HG03039 (cell line): Measurements from ENCODE around the gene DGCR6L.
"Not testable (repeated sequence)": the region's sequence is repeated elsewhere in the genome, so short reads cannot be mapped to it uniquely, and the experiment has no call there.

Experiments used
- ATAC-seq: cut with Tn5 transposase; IDR thresholded peaks from one replicate; pipeline ENCODE4 v1.9.1; 2021; ENCODE audit warnings: mild to moderate bottlenecking, moderate library complexity; ENCODE audit not compliant: unreplicated experiment

The DGCR6L gene

DNA sequence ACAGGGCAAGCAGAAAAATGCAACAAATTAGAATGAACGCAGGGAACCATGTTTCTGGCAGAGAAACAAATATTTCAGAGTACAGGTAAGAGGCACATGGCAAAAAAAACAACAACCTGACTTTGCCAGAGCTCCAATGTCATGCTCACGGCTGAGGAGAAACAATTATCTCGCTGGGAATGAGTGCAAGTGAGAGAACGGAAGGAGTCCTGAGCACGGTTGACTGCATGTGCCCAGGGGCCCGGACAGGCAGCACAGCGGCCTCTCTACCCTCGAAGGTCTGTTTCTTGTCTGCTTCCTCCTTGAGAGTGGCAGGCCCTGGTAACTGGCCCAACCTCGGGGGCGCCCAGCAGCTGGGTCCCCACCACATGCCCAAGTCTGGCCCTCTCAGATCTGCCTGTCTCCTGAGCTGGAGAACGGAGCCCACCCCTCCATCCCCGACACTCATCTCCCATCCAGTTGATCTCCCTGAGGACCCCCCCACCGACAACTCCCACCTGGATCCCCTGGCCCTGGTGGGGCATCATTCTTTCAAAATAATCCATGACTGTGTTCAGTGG, 27.1 kb downstream of the DGCR6L start:
- ATAC-seq, result no peak

DNA sequence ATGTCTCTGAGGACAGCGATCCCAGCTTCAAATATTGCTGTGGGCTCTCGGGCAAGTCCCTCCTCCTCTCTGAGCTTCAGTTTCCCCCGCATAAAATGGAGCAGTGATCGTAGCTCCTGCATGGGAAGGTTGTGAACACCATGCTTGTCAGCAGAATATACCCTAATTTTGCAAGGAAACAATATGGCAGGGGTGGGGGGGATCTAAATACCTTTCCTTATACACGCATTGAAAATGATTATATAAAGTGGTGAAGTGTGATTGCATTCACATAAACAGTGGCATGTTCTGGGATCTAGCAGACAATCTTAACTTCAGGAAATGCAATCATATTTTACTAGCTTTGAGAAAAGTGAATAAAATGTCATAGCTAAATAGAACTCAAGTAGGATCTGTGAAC, 27.8 kb downstream of the DGCR6L start:
- ATAC-seq, result no peak

GRCh38 chr22:20291604-20292063, 28.2 kb downstream of the DGCR6L start:
- ATAC-seq, result no peak

- ATAC-seq, result no peak
Observed at GRCh38 chr22:20291249-20291586, 28.6 kb downstream of the DGCR6L start.

GRCh38 chr22:20290578-20291248, 29.1 kb downstream of the DGCR6L start:
- no peak for ATAC-seq

GRCh38 chr22:20290045-20290392, 29.8 kb downstream of the DGCR6L start:
- no peak for ATAC-seq

DNA sequence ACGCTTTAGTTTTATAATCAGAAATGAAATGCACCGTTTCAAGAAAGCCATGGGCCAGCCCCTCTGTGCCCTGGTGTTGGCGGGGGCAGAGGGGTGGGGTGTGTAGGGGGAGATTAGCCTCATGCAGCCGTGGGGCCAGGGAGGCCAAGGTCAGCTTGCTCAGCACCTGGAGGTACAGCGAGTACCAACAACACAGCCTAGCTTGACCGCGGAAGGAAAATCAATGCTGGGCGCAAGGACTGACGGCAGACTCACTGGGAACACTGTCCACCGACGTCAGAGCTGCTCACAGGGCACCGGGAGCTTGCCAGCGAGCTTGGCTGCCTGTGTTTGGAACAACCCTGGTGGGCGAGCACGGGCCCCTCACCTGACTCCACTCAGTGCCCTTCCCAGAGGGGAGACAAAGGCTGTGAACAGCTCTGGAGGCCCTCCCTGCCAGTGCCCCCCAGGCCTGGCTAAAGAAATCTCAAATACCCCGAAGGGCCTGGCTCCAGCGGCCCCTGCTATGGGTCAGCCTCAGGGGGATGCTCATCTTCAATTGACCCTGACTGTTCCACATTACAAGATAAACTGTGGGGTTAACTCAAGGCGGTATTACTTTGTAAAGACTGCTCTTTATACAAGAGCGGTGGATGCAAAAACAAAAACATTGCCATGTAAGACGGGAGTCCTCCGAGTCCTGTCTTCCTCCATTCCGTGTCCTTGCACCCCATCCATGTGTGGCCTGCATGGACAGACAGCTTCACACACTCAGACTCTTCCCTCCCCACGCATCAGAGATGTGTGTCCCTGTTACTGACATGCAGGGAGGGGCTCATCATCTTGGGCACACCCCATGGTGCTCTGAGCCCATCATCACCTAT, 30.4 kb downstream of the DGCR6L start:
- ATAC-seq, result not testable (repeated sequence)

DNA sequence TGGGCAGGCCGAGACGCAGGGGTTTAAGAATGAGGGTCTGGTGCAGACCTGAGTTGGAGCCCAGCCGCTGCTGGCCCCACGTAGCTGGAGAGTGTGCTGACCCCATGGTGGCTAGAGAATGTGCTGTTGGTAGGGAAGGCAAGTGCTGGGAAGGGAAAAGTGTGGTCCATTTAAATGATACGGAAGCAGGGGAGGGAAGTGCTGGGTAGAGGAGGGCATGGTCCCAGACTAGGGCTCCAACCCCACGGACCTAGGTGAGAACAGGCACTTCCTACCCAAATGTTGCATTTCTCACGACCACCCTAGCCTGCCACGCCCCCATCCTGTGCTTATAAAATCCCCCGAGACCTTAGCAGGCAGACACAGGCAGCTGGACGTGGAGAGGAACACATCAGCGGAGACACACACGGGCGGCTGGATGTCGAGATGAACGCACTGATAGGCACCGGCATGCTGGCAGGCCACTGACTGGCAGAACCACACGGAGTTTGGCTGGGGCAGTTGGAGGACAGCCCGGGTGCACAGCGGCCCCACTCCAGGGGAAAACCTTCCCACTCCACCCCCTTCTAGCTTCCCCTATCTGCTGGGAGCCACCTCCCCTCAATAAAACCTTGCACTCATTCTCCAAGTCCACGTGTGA, 33.0 kb downstream of the DGCR6L start:
- not testable (repeated sequence) for ATAC-seq

GRCh38 chr22:20286312-20286660, 33.6 kb downstream of the DGCR6L start:
- ATAC-seq, result not testable (repeated sequence)

DNA sequence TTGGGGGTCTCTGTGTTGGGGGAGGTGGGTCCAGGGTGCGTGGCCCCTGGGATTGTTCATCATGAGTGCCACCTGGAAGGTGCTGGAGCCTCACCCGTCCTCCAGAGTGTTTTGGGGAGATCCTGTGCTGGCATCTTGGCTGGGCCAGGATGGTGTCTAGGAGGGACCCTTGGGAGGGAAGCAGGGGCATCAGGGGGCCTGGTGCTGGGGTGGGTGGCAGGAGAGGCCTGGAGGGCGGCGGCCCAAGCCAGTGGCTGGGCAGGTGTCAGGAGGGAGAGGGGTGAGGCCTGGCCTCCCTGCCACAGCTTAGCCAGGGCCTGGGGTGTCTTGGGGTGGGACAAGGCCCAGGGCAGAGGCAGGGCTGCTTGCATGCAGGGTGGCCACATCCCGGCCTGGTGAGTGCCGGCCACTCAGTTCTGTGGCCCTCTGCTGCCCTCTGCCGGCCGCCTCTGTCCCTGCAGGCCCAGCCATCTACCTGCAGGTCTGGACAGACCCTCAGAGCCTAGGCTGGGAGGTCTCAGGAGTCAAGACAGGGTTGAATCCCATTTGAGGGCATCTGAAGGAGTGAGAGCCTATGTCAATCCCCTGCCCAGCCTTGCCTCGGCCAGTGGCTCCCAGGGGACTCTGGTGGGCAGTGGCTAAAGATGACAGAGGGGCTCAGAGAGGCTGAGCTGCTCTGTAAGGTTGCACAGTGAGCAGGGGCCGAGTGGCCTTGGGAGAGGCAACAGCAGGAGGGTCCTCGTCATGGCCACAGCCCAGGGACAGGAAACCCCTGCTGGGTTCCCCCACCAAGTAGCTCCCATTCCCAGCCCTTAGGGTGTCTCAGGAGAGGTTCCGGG, 34.2 kb downstream of the DGCR6L start:
- not testable (repeated sequence) for ATAC-seq

DNA sequence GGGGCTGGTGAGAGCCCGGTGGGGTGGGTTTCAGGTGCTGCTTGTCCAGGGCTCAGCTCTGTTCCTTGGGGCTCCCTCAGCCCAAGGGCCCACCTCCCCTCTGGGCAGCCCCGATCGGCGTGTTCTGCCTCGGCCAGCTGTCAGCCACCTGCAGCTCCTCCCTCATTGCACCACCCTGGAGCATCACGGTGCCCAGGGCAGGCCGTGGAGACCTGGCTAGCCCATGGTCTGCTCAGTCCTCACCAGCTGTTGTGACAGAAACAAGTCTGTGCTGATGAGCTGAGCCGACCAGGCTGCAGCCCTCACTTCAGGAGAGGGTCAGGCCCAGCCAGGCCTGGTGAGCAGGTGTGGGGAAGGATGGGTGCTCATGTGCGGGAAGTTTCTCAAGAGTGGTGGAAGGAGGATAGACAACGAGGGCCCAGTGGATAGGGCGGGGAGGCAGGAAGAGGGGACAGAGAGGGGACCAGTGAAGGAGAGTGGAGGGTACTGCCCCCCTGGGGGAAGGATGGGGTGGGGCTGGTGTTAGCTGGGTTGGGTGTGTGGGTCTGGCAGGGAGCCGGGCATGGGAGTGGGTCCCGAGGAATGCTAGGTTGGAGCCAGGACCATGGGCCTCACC, 35.3 kb downstream of the DGCR6L start:
- no peak for ATAC-seq

DNA sequence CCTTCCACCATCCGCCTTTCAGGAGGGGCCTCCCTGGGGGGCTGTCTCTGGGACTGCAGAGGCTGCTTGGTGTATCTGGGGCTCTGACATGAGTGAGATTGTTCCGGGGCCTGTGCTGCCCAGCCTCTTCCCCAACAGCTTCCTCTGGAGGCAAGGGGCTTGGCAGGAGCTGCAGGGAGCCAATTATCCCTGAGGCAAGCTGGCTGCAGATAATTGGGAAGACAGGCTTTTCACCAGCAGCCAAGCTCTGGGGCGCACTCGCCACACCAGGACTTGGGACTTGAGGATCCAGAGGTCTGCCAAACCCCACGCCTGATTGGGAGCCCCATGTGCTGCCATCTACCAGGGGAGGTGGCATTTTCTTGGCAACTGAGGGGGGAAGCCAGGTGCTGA, 36.2 kb downstream of the DGCR6L start:
- no peak for ATAC-seq

- ATAC-seq, result no peak
Observed at GRCh38 chr22:20282901-20283673, 36.8 kb downstream of the DGCR6L start.

- no peak for ATAC-seq
Observed at GRCh38 chr22:20281891-20282290, 38.0 kb downstream of the DGCR6L start.

GRCh38 chr22:20281473-20281872, 38.4 kb downstream of the DGCR6L start:
- not testable (repeated sequence) for ATAC-seq

DNA sequence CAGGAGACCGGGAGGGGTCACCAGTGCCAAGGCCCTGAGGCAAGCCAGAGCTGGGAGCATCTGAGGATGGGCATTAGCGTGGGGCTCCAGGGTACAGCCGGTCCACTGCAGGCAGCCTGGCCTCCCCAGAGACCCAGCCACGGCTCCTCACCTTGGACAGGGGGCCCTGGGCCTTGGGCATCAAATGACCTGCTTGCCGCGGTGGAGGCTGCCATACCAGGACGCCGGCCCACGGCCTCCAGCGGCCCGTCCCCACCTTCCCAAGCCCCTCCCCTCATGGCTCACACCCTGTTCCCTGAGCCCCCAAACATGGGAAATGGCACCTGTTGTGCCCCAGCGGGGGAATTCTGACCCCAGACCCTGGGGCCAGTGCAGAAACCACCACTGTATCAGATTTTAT, 39.0 kb downstream of the DGCR6L start:
- ATAC-seq, result no peak

DNA sequence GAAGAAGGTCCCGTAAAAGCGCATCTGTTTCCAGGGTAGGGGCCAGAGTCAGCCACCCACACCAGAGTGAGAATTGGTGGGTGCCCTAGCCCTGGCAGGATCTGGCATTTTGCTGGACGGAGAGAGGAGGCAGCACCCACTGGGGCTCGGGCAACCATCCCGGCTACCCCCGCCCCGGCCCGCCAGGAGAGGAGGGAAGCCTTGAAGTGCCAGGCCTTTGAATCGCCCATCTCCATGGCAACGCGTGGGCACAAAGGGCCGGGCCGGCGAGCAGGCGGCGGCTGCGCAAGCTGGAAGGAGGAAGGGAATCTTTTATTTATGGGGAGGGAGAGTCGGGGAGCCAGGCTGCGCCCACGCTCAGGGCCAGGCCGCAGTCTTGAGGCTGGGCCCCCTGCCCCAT, 39.7 kb downstream of the DGCR6L start:
- not testable (repeated sequence) for ATAC-seq

GRCh38 chr22:20279662-20280134, 40.2 kb downstream of the DGCR6L start:
- no peak for ATAC-seq

GRCh38 chr22:20278726-20279490, 41.0 kb downstream of the DGCR6L start:
- ATAC-seq, result not testable (repeated sequence)
